Pancreas (tissue), 10 donors: ENCODE data around the gene SOX18. TPM values are rescaled to one million over a fixed set of nuclear protein-coding genes. Genes with fewer than 3 reads are reported as not detected.

Experiments
- ATAC-seq, 4 donors: fragments of 200-7000 bp; cut with Tn5 transposase; one replicate each; pipeline versions ENCODE4 v1.8.0 to v1.9.1; 2020; ENCODE audit warnings: mild to moderate bottlenecking in 4 of 4, moderate library complexity in 4 of 4
- DNase-seq, 6 donors: peaks; one replicate each; pipeline ENCODE4 v3.0.0-alpha.2; 2020
- FAIRE-seq: peaks from 2 replicates; lab custom pipeline; 2012; peaks lifted over from hg19 to GRCh38; lab: Jason Lieb, UNC
- H3K27ac ChIP-seq, 4 donors: fragments of 200-600 bp; sonication (generic); 1 replicate in 3 of 4; 2 replicates in 1 of 4; pipeline versions ENCODE4 v1.5.0 to v1.8.0; 2020
- H3K27me3 ChIP-seq, 4 donors: fragments of 200-600 bp; one replicate each; pipeline ENCODE4 v1.8.0; 2021
- H3K36me3 ChIP-seq, 3 donors: fragments of 200-600 bp; sonication (generic) in 1 of 3; one replicate each; pipeline versions ENCODE4 v1.5.0 to v1.8.0; 2020 to 2021
- H3K4me1 ChIP-seq, 3 donors: fragments of 200-600 bp; one replicate each; pipeline ENCODE4 v1.8.0; 2021
- H3K4me3 ChIP-seq, 4 donors: fragments of 200-600 bp; sonication (generic) in 2 of 4; one replicate each; pipeline versions ENCODE4 v1.5.0 to v1.8.0; 2020 to 2021
- H3K9me3 ChIP-seq, 4 donors: fragments of 200-600 bp; one replicate each; pipeline ENCODE4 v1.8.0; 2021
- WGBS, 2 donors: extraction: QIAGEN DNeasy Blood & Tissue Kit; methylation state at CpG; one replicate each; pipeline ENCODE4 v1.1.7; 2013; 5-methylcytosine and 5-hydroxymethylcytosine counted together
- intact Hi-C, 3 donors: fragments of 100-400 bp; cut with DNase I; formaldehyde crosslinking; loops; one replicate each; pipeline versions ENCODE4 v1.11.1 to v1.14.2; 2022
- polyA plus RNA-seq, 2 donors: library from polyadenylated mRNA; stranded (reverse); fragments of 200-250 nt; gene quantifications; one replicate each; pipeline ENCODE4 v1.2.3, GENCODE V29; 2013
- total RNA-seq, 6 donors: library from RNA; stranded (reverse); fragmentation: NEBNext Ultra II Directional in 4 of 6; extraction: Animal tissue kit (Norgen Biotek cat#: 25700) in 4 of 6; gene quantifications; one replicate each; pipeline versions ENCODE4 v1.2.1 to v1.2.4, GENCODE V29; 2021 to 2023
- TF ChIP-seq, protein P1 (sequence below), 4 donors: fragments of 200-600 bp; sonication (generic) in 3 of 4; IDR thresholded peaks; one replicate each; pipeline versions ENCODE4 v1.5.0 to v1.8.0; 2021; ENCODE audit warnings: antibody characterized with exemption in 4 of 4
- donor health status: healthy with polysubstance abuse.
- donor health status: DM: no; HTN: no; CAD: no; lungs with moderate emphysema.
- donor health status: DM: no; HTN: no; CAD: no.
- donor health status: control.
- donor health status: control.
- donor health status: Bipolar disorder and iron deficiency.
- donor health status: DM: yes; HTN: yes; CAD: no.
- donor health status: DM: no; HTN: no; CAD: no.
- donor health status: DM: no; HTN: no; CAD: no.
- donor health status: DM: yes; HTN: yes; CAD: no.

SOX18 gene
- total and polyA plus RNA-seq, 8 donors: 3.7 to 9.1 (median 6.0) TPM

DNA sequence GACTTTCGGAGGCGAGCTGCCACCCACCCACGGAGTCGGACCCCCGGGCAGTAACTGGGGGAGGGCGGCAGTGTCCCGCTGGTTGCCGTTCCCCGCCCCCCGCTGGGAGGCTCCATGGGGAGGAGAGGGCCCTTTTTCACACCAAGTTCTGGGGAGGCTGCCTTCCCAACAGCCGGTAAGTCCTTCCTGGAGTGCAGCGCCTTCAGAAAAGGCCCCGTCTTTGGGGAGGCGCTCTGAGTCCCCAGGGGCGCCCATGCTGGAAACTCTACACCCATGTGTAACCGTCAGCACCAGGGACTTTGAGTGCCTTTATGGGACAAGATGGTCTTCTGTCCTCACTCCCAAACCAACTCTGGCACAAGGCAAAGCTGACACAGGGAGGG, 430 bp upstream of the SOX18 start:
- ATAC-seq: no peak
- intact Hi-C loops: no loop called here
- DNase-seq: no peak
- no peak overlapping the region for H3K27ac ChIP-seq
- H3K4me1 ChIP-seq: no peaks in the 10 kb centered on the region
- H3K4me3 ChIP-seq: peak overlapping the region in 2 of 4 donors; percentile 11 to 14
- WGBS, 2 donors: 35 to 48% methylated on average over 11 to 16 of the region's 16 CpGs
- H3K27me3 ChIP-seq: peaks cover 0 to 7% (median 3%) of the 10 kb centered on the region in 4 donors
- TF ChIP-seq, protein P1, sequence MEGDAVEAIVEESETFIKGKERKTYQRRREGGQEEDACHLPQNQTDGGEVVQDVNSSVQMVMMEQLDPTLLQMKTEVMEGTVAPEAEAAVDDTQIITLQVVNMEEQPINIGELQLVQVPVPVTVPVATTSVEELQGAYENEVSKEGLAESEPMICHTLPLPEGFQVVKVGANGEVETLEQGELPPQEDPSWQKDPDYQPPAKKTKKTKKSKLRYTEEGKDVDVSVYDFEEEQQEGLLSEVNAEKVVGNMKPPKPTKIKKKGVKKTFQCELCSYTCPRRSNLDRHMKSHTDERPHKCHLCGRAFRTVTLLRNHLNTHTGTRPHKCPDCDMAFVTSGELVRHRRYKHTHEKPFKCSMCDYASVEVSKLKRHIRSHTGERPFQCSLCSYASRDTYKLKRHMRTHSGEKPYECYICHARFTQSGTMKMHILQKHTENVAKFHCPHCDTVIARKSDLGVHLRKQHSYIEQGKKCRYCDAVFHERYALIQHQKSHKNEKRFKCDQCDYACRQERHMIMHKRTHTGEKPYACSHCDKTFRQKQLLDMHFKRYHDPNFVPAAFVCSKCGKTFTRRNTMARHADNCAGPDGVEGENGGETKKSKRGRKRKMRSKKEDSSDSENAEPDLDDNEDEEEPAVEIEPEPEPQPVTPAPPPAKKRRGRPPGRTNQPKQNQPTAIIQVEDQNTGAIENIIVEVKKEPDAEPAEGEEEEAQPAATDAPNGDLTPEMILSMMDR (IDR thresholded peaks at IDR 0.05): no peak
- no peaks in the 10 kb centered on the region for H3K36me3 ChIP-seq
- H3K9me3 ChIP-seq: no peaks in the 10 kb centered on the region
- no peak for FAIRE-seq

DNA sequence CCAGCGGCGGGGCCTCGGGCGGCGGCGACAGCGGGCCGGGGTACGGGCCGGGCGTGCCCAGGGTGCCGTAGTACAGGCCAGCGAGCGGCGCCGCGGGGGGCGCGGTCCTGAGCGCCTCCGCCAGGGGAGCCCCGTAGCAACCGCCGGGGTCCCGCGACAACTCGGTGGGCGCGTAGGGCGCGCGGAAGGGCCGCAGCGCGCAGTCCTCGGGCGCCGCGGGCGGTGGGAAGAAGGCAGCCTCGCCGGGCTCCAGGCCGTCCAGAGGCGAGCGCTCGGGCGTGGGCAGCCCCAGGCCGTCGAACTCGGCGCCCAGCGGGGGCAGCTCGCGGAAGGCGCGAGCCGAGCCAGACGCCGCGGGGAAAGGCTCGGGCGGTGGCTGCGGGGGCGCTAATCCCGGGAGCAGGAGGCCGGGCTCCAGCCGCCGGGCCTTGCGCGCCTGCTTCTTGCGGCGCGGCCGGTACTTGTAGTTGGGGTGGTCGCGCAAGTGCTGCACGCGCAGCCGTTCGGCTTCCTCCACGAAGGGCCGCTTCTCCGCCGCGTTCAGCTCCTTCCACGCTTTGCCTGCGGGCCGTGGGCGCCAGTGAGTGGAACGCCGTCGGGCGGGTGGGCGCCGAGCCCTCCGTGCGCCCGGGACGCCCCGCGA, 916 bp downstream of the SOX18 start:
- H3K4me3 ChIP-seq: peak overlapping the region in 2 of 4 donors; percentile 11 to 20
- TF ChIP-seq, protein P1 (IDR thresholded peaks at IDR 0.05): no peak
- ATAC-seq: peak in 1 of 4 donors; percentile 16
- no peaks in the 10 kb centered on the region for H3K36me3 ChIP-seq
- intact Hi-C loops: no loop called here
- no peak overlapping the region for H3K27ac ChIP-seq
- DNase-seq: no peak
- no peak for FAIRE-seq
- H3K4me1 ChIP-seq: no peaks in the 10 kb centered on the region
- H3K27me3 ChIP-seq: peaks cover 0 to 7% (median 3%) of the 10 kb centered on the region in 4 donors
- no peaks in the 10 kb centered on the region for H3K9me3 ChIP-seq
- 4% methylated on average over 51 to 101 of the region's 101 CpGs for whole genome bisulfite sequencing, 2 donors

DNA sequence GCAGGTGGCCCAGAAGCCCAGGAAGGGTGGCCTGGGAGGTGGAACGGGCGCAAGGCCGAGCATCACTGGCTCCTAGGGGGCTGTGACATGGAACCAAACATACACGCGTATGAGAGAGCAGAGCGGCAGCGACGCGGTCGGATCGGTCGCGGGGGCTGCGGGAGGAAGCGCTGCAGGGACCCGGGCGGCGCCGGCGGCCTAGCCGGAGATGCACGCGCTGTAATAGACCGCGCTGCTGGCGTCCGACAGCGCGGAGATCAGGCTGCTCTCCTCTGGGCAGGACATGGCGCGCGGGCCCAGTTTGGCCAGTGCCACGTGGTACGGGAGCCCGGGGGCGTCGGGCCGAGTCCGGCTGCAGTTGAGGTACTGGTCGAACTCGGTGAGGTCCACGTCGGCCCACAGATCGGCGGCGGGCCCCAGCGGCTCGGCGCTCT, 1.5 kb downstream of the SOX18 start:
- no peaks in the 10 kb centered on the region for H3K36me3 ChIP-seq
- FAIRE-seq: no peak
- no peak for DNase-seq
- H3K4me1 ChIP-seq: no peaks in the 10 kb centered on the region
- H3K27me3 ChIP-seq: peaks cover 0 to 7% (median 3%) of the 10 kb centered on the region in 4 donors
- 5 to 10% methylated on average over 40 to 49 of the region's 49 CpGs for WGBS, 2 donors
- H3K4me3 ChIP-seq: peak overlapping the region in 2 of 4 donors; percentile 11 to 20
- intact Hi-C loops: no loop called here
- TF ChIP-seq, protein P1 (IDR thresholded peaks at IDR 0.05): no peak
- H3K9me3 ChIP-seq: no peaks in the 10 kb centered on the region
- ATAC-seq: peak in 2 of 4 donors; percentile 17 to 19
- H3K27ac ChIP-seq: no peak overlapping the region

DNA sequence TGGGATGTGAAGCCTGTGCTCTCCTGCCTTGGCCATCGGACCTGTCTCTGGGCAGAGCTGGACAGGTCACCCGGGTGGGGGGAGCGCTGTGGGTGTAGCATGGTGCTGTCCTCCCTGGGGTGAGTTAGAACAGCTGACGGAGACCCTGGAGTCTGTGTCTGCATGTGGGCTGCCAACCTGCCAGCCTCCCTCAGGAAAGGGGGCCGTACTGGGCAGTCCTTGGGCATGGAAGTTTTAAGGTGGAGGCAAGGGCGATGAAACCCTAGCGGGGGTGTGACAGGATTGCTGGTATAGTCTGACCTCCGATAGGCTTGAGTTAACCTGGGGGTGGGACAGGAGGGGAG, 2.4 kb downstream of the SOX18 start:
- 62 to 70% methylated on average over 8 of the region's 8 CpGs for WGBS, 2 donors
- no peak for DNase-seq
- H3K4me1 ChIP-seq: no peaks in the 10 kb centered on the region
- H3K9me3 ChIP-seq: no peaks in the 10 kb centered on the region
- no peak for FAIRE-seq
- no peak overlapping the region for H3K27ac ChIP-seq
- H3K4me3 ChIP-seq: no peak overlapping the region
- H3K36me3 ChIP-seq: no peaks in the 10 kb centered on the region
- H3K27me3 ChIP-seq: peaks cover 0 to 7% (median 3%) of the 10 kb centered on the region in 4 donors
- TF ChIP-seq, protein P1 (IDR thresholded peaks at IDR 0.05): no peak
- intact Hi-C loops: no loop called here
- no peak for ATAC-seq

DNA sequence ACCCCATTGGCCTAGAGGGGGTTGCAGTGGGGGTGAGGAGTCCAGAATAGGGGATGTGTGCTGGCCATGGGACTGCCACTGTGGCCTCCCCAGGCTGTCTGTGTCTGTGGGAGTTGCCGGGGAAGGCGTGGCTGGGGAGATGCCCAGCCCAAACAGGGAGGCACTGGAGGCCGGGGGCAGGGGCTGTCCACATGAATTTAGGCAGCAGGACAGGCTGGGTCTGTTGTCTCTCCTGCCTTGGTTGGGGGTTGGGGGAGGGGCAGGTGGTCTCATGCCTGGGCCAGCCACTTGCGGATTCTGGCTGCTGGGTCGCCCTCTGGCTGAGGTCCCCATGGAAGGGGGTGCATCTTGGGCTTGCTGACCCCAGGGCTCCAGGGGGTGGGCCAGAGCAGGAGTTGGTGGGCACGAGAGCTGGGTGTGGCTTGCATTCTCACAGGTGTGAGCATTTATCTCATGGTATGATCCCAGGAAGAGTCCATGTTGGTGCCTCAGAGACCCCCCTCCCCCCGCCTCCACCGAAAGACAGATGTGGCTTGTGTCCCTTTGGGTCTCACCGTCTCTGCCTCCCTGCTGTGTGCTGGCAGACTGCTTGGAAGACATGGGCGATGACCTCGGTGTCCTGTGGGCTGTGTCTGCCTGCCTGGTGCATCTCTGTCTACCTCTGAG, 4.0 kb downstream of the SOX18 start:
- TF ChIP-seq, protein P1 (IDR thresholded peaks at IDR 0.05): no peak
- intact Hi-C loops: no loop called here
- no peak overlapping the region for H3K27ac ChIP-seq
- H3K27me3 ChIP-seq: peaks cover 0 to 7% (median 3%) of the 10 kb centered on the region in 4 donors
- DNase-seq (no peak), ATAC-seq (no peak), FAIRE-seq (no peak)
- no peak overlapping the region for H3K4me3 ChIP-seq
- 41 to 64% methylated on average over 9 to 11 of the region's 11 CpGs for WGBS, 2 donors
- H3K4me1 ChIP-seq: no peaks in the 10 kb centered on the region
- no peaks in the 10 kb centered on the region for H3K9me3 ChIP-seq
- H3K36me3 ChIP-seq: no peaks in the 10 kb centered on the region
